ENCODE measurements around the gene PALMD.

Gene PALMD

DNA sequence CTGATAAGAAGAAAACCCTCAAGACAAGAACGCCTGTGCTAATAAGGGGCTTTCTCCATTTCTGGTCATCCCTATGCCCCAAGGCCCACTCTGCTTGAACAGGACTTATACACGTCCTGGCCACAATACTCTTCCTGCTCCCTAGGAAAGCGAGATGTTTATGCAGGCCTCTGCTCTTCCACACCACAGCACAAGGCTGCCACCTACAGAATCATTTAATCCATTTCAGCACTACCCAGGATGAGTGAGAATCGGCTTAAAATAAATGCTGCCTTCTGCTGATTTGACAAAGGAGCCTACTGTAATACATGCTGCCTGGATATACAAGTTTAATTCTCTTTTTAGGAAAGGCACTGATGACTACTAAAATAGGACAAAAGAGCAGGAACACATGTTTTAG is 91.1 kb downstream of the PALMD start:
- Histone ChIP-seq H3K4me1 (ENCODE audit: control insufficient read depth, low read depth, low read length) (no peaks in the 10 kb centered on the region), H3K27ac (ENCODE audit: low read length) (no peak overlapping the region), H3K36me3 (ENCODE audit: control insufficient read depth, low read depth, low read length) (peaks cover 5% of the 10 kb centered on the region), H3K27me3 (ENCODE audit: control insufficient read depth, insufficient read depth, low read length) (no peaks in the 10 kb centered on the region), H3K9me3 (ENCODE audit: control insufficient read depth, low read depth, low read length) (no peaks in the 10 kb centered on the region), H3K9ac (ENCODE audit: low read length) (no peak overlapping the region), H3K4me3 (ENCODE audit: low read length) (no peak overlapping the region)

DNA sequence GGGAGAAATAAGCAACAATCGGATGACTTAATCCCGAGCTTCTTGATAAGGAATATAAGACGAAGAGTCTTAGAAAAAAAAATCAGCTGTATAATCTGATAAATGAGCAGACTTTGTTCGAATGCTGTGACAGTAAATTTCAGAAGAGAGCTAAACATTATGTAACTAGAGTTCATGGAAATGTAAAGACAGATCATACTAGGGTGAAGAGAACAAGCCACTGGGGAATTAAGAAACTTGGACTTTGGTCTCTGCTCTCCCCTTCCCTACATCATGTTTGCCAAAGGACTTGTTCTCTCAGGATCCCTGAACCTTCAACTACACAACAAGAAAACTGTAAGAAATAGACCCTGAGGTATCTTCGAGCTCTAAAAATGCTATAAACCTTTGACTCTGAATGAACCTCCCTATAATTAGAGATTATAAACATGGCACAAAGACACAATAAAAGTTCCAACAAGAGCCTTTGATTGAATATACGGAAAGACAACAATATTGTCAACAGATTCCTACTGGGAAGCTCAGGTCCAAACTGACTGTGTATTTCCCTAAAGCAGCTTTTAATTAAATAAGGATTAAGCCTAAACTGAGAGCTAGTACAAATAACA is 93.0 kb downstream of the PALMD start:
- Histone ChIP-seq H3K27ac (ENCODE audit: low read length) (no peak overlapping the region), H3K4me1 (ENCODE audit: control insufficient read depth, low read depth, low read length) (no peaks in the 10 kb centered on the region), H3K9ac (ENCODE audit: low read length) (no peak overlapping the region), H3K36me3 (ENCODE audit: control insufficient read depth, low read depth, low read length) (peaks cover 5% of the 10 kb centered on the region), H3K4me3 (ENCODE audit: low read length) (no peak overlapping the region), H3K9me3 (ENCODE audit: control insufficient read depth, low read depth, low read length) (no peaks in the 10 kb centered on the region), H3K27me3 (ENCODE audit: control insufficient read depth, insufficient read depth, low read length) (no peaks in the 10 kb centered on the region)

DNA sequence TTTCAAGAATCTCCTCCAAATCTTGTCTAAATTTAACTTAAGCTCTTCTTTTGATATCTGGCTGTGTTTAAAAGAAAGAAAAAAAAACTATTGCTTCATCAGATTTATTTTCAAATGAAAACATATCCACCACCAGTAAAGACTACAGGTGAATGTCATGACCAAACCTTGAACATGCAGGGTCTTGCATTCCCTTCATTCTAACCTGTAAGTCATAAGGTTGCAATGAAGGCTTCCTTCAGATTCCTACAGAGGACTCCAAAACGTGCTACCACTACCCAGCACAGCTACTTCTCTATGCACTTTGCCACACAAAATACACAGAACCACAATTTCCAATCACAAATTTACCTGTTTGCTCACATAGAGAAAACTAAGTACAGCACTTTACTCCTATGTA is 94.2 kb downstream of the PALMD start:
- H3K4me3 ChIP-seq (ENCODE audit: low read length): no peak overlapping the region
- no peaks in the 10 kb centered on the region for H3K27me3 ChIP-seq (ENCODE audit: control insufficient read depth, insufficient read depth, low read length)
- no peak overlapping the region for H3K9ac ChIP-seq (ENCODE audit: low read length)
- H3K9me3 ChIP-seq (ENCODE audit: control insufficient read depth, low read depth, low read length): no peaks in the 10 kb centered on the region
- no peaks in the 10 kb centered on the region for H3K4me1 ChIP-seq (ENCODE audit: control insufficient read depth, low read depth, low read length)
- H3K27ac ChIP-seq (ENCODE audit: low read length): no peak overlapping the region
- peaks cover 5% of the 10 kb centered on the region for H3K36me3 ChIP-seq (ENCODE audit: control insufficient read depth, low read depth, low read length)
